Myocyte (in vitro differentiated cells): ENCODE data around the gene GAPVD1. TPM values are rescaled to one million over a fixed set of nuclear protein-coding genes. Genes with fewer than 3 reads are reported as not detected.
A peak's percentile ranks its signal among the peaks of the same experiment; 100 is the strongest.
"Not testable (repeated sequence)": the region's sequence is repeated elsewhere in the genome, so short reads cannot be mapped to it uniquely, and the experiment has no call there.

Experiments used
- DNase-seq: peaks from one replicate; pipeline ENCODE4 v3.0.0-alpha.2; 2012; ENCODE audit warnings: low read depth
- polyA plus RNA-seq: library from polyadenylated mRNA; unstranded; fragments of >200 nt; gene quantifications from one replicate; pipeline ENCODE4 v1.2.1, GENCODE V29; 2012; ENCODE audit warnings: missing spikeins
- total RNA-seq: library from RNA; depleted of rRNA; stranded (reverse); fragments of >200 nt; gene quantifications from 2 replicates; pipeline ENCODE4 v1.2.3, GENCODE V29; 2014

GAPVD1 gene, protein sequence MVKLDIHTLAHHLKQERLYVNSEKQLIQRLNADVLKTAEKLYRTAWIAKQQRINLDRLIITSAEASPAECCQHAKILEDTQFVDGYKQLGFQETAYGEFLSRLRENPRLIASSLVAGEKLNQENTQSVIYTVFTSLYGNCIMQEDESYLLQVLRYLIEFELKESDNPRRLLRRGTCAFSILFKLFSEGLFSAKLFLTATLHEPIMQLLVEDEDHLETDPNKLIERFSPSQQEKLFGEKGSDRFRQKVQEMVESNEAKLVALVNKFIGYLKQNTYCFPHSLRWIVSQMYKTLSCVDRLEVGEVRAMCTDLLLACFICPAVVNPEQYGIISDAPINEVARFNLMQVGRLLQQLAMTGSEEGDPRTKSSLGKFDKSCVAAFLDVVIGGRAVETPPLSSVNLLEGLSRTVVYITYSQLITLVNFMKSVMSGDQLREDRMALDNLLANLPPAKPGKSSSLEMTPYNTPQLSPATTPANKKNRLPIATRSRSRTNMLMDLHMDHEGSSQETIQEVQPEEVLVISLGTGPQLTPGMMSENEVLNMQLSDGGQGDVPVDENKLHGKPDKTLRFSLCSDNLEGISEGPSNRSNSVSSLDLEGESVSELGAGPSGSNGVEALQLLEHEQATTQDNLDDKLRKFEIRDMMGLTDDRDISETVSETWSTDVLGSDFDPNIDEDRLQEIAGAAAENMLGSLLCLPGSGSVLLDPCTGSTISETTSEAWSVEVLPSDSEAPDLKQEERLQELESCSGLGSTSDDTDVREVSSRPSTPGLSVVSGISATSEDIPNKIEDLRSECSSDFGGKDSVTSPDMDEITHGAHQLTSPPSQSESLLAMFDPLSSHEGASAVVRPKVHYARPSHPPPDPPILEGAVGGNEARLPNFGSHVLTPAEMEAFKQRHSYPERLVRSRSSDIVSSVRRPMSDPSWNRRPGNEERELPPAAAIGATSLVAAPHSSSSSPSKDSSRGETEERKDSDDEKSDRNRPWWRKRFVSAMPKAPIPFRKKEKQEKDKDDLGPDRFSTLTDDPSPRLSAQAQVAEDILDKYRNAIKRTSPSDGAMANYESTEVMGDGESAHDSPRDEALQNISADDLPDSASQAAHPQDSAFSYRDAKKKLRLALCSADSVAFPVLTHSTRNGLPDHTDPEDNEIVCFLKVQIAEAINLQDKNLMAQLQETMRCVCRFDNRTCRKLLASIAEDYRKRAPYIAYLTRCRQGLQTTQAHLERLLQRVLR (N-terminal part only)
- total RNA-seq, result 30.4 and 40.2 TPM in 2 replicates
- 17.6 TPM for polyA plus RNA-seq

DNA sequence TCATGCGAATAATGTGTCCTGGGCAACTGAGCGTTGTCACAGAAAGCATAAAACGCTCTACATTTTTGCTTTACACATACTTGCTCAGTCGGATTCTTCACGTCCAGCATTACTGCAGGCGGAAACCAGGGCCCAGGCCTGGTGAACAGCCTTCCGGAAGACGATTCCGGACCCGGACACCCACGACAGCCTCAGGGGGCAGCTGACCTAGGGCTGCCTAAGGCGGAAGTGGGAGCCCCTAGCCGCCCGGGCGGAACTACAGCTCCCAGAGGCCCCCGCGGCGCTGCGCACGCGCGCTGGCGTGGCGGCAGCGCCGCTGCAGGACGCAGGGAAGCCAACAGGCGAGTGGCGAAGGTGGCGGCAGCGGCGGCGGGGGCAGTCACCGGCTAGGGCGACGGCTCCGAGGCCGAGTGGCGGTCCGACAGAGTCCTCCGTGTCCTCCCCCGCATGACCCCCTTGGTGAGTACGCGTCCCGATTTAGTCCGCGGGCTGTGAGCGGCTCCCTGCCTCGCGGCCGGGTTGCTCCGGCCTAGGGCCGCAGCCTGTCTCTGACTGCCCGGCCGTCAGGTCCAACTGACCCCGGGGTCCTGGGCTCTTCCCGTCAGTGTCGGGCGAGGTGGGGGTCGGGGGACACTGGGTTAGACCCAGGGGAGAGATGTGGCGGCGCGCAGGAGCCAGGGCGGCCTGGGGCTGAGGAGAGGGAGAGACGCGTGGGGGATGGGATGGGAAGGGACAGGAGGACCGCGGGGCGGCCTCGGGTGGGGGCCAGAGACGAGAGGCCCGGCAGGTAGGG lies at the start of gene GAPVD1:
Gene GAPVD1, plus strand, starts transcription at position 326 of the 793 bp plus-strand sequence. CDS start 37,096 bp downstream, outside the sequence.
- peak; percentile 92 for DNase-seq

DNA sequence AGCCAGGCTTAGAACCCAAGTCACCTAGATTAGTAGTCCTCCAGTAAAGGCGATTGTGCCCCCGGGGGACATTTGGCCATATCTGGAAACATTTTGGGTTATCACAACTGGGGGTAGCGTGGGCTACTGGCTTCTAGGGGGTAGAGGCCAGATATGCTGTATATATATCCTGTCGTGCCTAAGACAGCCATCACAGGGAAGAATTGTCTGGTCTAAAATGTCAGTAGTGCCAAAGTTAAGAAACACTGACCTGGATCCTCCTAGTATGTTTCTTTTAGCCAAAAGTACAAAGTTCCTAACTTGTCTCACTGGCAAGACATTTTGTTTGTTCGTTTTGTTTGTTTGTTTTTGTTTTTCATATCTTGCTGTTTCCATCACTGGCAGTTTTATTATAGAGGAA lies 47.4 kb upstream of the GAPVD1 start:
- no peak for DNase-seq

DNA sequence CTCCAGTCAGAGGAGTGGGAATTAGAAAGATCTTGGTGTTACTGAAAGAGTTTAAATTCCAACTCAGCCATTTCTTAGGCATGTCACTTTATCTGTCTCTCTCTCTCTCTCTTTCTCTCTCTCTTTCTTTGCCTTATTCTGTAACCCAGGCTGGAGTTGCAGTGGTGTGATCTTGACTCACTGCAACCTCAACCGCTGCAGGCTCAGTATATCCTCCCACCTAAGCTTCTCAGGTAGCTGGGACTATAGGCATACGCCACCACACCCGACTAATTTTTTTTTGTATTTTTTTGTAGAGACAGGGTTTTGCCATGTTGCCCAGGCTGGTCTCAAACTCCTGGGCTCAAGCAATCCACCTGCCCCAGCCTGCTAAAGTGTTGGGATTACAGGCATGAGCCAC lies 43.0 kb upstream of the GAPVD1 start:
- no peak for DNase-seq

DNA sequence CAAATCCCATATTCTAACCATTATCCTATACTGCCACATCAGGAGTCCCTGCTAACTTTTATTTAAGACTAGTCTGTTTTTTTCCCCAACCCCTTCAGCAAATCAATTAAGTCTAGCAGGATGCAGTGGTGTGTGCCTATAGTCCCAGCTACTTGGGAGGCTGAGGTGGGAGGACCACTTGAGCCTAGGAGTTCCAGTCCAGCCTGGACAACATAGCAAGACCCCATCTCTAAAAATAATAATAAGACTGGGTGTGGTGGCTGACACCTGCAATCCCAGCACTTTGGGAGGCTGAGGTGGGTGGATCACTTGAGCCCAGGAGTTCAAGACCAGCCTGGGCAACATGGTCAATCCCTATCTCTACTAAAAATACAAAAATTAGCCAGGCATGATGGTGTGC lies 36.8 kb upstream of the GAPVD1 start:
- DNase-seq, result not testable (repeated sequence)

DNA sequence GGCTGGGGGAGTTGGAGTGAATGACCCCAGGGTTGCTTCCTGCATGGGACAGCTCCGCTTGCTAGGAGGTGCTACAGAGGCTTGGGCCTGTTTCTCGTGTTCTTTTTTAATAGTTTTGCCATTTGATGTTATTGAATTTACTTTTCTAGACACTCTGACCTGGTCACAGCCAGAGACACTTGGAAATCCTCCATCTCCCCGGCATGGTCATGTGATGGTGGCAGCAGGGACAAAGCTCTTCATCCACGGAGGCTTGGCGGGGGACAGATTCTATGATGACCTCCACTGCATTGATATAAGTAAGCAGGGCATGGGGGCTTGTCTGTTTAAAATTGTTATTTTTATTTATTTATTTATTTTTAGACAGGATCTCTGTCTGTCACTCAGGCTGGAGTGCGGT lies 33.9 kb upstream of the GAPVD1 start:
- no peak for DNase-seq

DNA sequence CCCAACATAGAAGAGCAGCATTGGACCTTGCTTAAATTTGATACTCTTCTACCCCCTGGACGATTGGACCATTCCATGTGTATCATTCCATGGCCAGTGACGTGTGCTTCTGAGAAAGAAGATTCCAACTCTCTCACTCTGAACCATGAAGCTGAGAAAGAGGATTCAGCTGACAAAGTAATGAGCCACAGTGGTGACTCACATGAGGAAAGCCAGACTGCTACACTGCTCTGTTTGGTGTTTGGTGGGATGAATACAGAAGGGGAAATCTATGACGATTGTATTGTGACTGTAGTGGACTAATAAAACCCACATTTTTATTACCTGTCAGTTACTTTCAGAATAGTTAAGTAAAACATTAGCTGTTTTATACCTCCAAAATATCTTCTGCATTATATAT lies 27.9 kb upstream of the GAPVD1 start:
- peak; percentile 93 for DNase-seq

DNA sequence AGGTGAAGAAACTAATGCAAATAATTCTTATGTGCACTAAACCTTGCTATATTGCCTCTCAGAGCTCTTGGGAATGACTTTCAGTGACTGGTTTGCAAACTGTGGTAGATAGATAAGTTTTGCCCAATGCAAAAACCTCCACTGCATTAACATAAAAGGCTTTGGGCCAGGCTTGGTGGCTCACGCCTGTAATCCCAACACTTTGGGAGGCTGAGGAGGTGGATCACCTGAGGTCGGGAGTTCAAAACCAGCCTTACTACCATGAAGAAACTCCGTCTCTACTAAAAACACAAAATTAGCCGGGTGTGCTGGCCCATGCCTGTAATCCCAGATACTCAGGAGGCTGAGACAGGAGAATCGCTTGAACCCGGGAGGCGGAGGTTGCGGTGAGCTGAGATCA lies 27.5 kb upstream of the GAPVD1 start:
- DNase-seq, result not testable (repeated sequence)

DNA sequence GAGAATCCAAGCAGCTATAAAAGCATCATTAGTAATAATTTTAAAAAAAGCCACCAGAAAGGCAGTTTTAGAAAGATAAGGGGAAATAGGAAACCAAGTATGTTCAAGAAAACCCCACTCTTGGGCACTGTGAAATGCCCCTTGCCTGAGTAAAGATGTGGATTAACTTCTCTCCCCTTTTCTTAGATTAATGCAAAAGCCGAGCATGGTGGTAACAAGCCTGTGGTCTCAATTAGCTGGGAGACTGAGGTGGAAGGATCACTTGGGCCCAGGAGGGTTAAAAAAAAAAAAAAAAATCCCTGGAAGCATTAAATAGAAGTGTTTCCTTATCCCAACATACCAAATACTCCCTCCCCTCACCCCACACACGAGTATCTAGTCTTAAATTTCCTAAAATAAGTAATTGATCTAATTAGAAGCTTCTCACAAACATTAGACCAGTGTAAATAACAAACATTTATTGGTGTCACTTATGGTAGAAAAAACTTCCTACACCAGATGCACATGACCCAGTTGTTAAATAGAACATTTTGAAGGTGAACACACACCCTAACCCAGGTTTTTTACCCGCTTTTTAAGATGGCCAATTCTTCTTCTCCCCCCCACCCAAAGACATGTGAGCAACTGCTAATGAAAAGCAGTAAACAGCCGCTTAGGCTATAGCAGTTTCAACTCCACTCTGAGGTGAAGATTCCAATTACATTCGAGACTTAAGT lies 25.7 kb upstream of the GAPVD1 start:
- DNase-seq, result no peak

DNA sequence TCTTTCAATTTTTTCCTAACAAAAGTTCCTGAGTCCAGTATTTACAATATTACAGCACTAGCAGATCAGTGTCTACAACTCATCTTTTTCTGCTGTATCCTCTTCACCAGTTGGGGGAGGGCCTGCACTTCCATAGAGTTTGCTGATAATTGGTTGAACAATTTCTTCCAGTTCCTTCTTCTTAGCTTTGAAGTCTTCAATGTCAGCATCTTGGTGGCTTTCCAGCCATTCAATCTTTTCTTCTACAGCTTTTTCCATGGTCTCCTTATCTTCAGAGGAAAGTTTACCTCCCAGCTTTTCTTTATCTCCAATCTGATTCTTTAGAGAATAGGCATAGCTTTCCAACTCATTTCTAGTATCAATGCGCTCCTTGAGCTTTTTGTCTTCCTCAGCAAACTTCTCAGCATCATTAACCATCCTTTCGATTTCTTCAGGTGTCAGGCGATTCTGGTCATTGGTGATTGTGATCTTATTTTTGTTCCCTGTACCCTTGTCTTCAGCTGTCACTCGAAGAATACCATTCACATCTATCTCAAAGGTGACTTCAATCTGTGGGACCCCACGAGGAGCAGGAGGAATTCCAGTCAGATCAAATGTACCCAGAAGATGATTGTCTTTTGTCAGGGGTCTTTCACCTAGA lies 25.0 kb upstream of the GAPVD1 start:
- not testable (repeated sequence) for DNase-seq

DNA sequence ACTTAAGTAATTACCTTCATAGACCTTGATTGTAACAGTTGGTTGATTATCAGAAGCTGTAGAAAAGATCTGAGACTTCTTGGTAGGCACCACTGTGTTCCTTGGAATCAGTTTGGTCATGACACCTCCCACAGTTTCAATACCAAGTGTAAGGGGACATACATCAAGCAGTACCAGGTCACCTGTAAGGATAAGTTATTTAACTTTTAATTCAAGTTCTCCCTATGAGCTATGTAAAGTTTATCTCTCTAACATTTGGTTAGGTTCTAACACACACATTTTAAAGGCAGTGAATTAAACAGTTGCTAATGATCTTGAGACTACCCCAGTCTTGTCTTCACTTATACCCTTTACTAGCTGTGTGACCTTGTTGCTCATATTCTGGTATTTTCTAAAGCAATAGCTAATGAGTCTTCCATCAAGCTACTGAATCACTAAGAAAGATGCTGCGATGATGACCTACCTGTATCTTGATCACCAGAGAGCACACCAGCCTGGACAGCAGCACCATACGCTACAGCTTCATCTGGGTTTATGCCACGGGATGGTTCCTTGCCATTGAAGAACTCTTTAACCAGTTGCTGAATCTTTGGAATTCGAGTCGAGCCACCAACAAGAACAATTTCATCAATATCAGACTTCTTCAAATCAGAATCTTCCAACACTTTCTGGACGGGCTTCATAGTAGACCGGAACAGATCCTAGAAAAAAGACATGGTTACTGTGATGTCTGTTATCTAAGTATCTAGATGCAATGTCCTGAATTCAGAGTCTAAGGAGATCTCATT lies 23.3 kb upstream of the GAPVD1 start:
- DNase-seq, result no peak

DNA sequence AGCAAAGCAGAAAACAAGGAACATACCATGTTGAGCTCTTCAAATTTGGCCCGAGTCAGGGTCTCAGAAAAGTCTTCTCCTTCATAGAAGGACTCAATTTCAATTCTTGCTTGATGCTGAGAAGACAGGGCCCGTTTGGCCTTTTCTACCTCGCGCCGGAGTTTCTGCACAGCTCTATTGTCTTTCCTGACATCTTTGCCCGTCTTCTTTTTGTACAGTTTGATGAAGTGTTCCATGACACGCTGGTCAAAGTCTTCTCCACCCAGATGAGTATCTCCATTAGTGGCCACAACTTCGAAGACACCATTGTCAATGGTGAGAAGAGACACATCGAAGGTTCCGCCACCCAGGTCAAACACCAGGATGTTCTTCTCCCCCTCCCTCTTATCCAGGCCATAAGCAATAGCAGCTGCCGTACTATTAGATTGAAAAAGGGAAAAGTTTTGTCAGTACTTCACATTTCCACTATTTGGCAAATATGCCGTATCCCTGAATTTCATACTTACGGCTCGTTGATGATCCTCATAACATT lies 22.6 kb upstream of the GAPVD1 start:
- DNase-seq, result no peak

DNA sequence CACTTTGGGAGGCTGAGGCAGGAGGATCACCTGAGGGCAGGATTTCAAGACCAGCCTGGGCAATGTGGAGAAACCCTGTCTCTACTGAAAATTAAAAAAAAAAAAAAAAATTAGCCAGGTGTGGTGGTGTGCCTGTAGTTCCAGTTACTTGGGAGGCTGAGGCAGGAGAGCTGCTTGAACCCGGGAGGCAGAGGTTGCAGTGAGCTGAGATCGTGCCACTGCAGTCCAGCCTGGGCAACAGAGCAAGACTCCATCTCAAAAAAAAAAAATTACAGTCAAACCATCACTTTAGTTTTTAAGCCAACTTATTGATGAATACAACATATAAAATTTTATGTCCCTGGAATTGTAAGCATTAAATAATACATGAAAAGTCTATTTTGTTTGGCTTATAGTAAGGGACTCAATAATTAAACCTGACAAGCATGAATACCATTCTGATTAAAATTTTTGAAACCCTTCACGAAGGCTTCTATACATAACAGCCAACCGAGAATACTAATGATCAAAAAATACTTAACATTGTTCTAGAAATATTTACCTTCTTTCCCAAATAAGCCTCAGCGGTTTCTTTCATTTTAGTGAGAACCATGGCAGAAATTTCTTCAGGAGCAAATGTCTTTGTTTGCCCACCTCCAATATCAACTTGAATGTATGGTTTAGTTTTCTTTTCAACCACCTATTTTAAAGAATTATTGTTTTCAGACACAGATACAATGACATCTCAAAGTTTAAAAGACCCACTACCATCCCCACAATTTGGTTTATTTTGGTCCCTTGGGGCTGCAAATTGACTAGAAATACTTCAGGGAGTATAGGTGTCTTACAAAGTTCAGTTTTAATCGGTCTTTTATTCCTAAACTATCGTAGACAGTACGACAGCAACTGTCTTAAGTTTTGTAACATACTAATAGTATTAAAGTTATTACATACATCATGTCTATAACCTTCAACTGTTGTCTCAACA lies 21.7 kb upstream of the GAPVD1 start:
- no peak for DNase-seq

DNA sequence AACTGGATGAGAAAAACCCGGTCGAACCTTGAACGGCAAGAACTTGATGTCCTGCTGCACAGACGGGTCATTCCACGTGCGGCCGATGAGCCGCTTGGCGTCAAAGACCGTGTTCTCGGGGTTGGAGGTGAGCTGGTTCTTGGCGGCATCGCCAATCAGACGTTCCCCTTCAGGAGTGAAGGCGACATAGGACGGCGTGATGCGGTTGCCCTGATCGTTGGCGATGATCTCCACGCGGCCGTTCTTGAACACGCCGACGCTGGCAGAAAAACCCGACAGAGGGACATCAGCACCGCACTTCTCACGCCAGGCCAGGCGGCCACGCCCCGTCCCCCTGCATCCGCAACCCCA lies 21.0 kb upstream of the GAPVD1 start:
- peak; percentile 38 for DNase-seq

DNA sequence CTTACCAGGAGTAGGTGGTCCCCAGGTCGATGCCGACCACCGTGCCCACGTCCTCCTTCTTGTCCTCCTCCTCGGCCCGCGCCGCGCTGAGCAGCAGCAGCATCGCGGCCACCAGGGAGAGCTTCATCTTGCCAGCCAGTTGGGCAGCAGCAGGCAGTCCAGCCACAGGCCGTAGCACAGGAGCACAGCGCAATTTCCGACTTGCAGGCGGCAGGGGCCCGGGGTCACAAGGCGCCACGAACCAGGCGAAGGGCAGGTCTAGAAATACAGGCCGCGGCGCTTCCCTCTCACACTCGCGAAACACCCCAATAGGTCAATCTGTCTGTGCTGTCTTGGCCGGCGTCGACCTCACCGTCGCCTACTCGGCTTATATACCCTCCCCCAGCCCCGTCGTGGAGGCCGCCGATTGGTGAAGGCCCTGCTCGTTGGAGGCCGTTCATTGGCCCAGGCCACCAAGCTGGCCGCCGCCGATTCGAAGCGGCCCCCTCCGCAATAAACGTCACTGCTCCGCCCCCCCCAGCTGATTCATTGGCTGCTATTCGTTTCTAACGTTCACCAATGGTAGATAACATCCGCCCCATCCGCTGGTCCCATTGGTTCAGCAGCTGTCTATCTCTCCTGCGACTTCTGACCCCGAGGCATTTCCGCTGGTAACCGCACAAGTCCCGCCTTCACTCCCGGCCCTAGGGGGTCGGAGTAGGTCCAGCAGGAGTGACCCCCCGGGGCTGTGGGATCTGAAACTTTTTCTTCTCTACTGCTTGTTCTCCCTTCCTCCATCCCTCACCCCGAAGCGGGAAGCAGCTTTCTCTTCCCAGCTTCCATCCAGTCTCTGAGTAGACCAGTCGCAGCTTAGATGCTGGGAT lies 20.4 kb upstream of the GAPVD1 start, which contains the start of gene HSPA5:
Gene HSPA5, minus strand, starts transcription at position 344 of the 863 bp plus-strand sequence. Its CDS starts 217 bp downstream, at position 127.
- DNase-seq, result peak; percentile 100

DNA sequence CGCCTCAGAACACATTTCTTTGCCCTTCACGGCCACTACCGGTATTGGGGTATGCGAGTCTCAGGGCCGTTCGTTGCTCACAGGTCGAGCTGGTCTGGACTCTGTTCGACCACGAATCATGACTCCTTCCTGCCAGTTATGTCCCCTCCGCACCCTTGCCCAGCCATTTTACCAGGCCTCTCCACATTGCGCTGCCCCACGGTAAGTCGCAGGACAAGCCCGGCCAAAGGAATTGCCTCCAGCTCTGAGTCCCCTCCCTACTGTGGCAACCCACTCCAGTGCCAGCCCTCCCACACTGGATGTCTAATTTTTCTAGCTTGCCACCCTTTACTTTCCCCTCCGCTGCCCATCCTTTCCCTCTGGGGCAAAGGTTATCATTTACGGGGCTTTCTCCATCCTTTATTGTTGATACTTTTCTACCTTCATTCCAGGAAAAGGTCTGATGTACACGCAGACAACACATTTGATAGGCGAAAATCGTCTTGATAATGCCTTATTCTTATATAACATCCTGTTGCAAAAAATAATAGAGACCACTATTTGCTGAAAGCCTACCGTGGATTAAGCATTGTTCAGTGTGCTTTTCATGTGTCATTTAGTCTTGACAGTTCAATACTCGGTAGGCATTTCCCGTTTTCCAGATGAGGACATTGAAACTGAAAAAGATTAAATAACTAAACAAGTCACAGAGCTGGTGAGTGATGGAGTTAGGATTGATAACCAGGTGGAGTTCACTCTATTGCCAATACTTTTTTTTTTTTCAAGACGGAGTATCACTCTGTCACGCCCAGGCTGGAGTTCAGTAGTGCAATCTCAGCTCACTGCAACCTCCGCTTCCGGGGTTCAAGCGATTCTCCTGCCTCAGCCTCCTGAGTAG lies 19.5 kb upstream of the GAPVD1 start:
- DNase-seq, result no peak
